Neural cell (in vitro differentiated cells): ENCODE results near the gene GRIK3. TPM values are rescaled to one million over a fixed set of nuclear protein-coding genes. Genes with fewer than 3 reads are reported as not detected.

Experiments used
- H2AFZ ChIP-seq: fragments of 200-600, 300-800 bp; sonication (generic), shearing (Covaris generic); 2 replicates; pipeline ENCODE4 v1.6.0; 2014; ENCODE audit warnings: low read depth, mild to moderate bottlenecking, antibody characterized with exemption, low read length, moderate library complexity
- H3F3A ChIP-seq: fragments of 200-600 bp; shearing (Covaris generic); 2 replicates; pipeline ENCODE4 v1.6.1; 2016; ENCODE audit warnings: mild to moderate bottlenecking, moderate library complexity, mixed read lengths, antibody characterized with exemption, low read length; ENCODE audit not compliant: insufficient read depth, poor library complexity, severe bottlenecking
- H3K27ac ChIP-seq: fragments of 200-600, 300-800 bp; sonication (generic), shearing (Covaris generic); 2 replicates; pipeline ENCODE4 v1.5.1; 2014; ENCODE audit warnings: mild to moderate bottlenecking, low read length, moderate library complexity
- H3K27me3 ChIP-seq: fragments of 300-800, 200-600 bp; sonication (generic), shearing (Covaris generic); 2 replicates; pipeline ENCODE4 v1.6.0; 2014; ENCODE audit warnings: mild to moderate bottlenecking, low read depth, low read length, moderate library complexity; ENCODE audit not compliant: insufficient read depth
- H3K36me3 ChIP-seq: fragments of 300-800, 200-600 bp; sonication (generic), shearing (Covaris generic); 2 replicates; pipeline ENCODE4 v1.5.1; 2014; ENCODE audit warnings: mild to moderate bottlenecking, antibody characterized with exemption, low read length, moderate library complexity; ENCODE audit not compliant: insufficient read depth
- H3K4me2 ChIP-seq: fragments of 300-800, 200-600 bp; sonication (generic), shearing (Covaris generic); 2 replicates; pipeline ENCODE4 v1.6.0; 2014; ENCODE audit warnings: mild to moderate bottlenecking, low read length
- H3K4me3 ChIP-seq: fragments of 300-800, 200-600 bp; sonication (generic), shearing (Covaris generic); 2 replicates; pipeline ENCODE4 v1.5.1; 2014; ENCODE audit warnings: mild to moderate bottlenecking, low read length, moderate library complexity
- H3K79me2 ChIP-seq: fragments of 200-600 bp; shearing (Covaris generic); replicated peaks from 2 replicates; pipeline ENCODE4 v1.6.0; 2014; ENCODE audit warnings: mild to moderate bottlenecking, low read length, moderate library complexity; ENCODE audit not compliant: insufficient read depth
- H3K9ac ChIP-seq: fragments of 300-800, 200-600 bp; sonication (generic), shearing (Covaris generic); 2 replicates; pipeline ENCODE4 v1.6.1; 2016; ENCODE audit warnings: mild to moderate bottlenecking, low read length, mixed read lengths
- H3K9me2 ChIP-seq: fragments of 200-600 bp; shearing (Covaris generic); 2 replicates; pipeline ENCODE4 v1.6.1; 2016; ENCODE audit warnings: mild to moderate bottlenecking, low read length, mixed read lengths; ENCODE audit not compliant: insufficient read depth
- H3K9me3 ChIP-seq: fragments of 200-600, 300-800 bp; sonication (generic), shearing (Covaris generic); 2 replicates; pipeline ENCODE4 v1.6.1; 2016; ENCODE audit warnings: mild to moderate bottlenecking, mixed run types, low read length, moderate library complexity, mixed read lengths
- H4K20me1 ChIP-seq: fragments of 200-600 bp; shearing (Covaris generic); 2 replicates; pipeline ENCODE4 v1.6.1; 2016; ENCODE audit warnings: mild to moderate bottlenecking, mixed run types; ENCODE audit not compliant: insufficient read depth
- EP300 ChIP-seq: fragments of 450-650 bp; conservative IDR thresholded peaks from 2 replicates; pipeline ENCODE4 v1.6.1; 2014; ENCODE audit warnings: antibody characterized with exemption, mild to moderate bottlenecking, moderate library complexity; ENCODE audit not compliant: poor library complexity, severe bottlenecking
- EZH2 ChIP-seq: fragments of 200-600, 300-800 bp; shearing (Covaris generic), sonication (generic); IDR thresholded peaks from 2 replicates; pipeline ENCODE4 v1.6.1; 2014; ENCODE audit warnings: antibody characterized with exemption, low read length, borderline replicate concordance, mild to moderate bottlenecking; ENCODE audit not compliant: insufficient read depth, poor library complexity, severe bottlenecking
- MXI1 ChIP-seq: fragments of 450-650 bp; conservative IDR thresholded peaks from 2 replicates; pipeline ENCODE4 v1.6.1; 2014; ENCODE audit warnings: antibody characterized with exemption, mild to moderate bottlenecking; ENCODE audit not compliant: poor library complexity, severe bottlenecking
- POLR2AphosphoS5 ChIP-seq: IDR thresholded peaks from 2 replicates; pipeline ENCODE4 v1.6.1; 2012
- RAD21 ChIP-seq: fragments of 450-650 bp; conservative IDR thresholded peaks from 2 replicates; pipeline ENCODE4 v1.6.1; 2014; ENCODE audit warnings: antibody characterized with exemption, mild to moderate bottlenecking, moderate library complexity
- REST ChIP-seq: IDR thresholded peaks from 2 replicates; pipeline ENCODE4 v1.6.1; 2012; ENCODE audit warnings: borderline replicate concordance
- SMC3 ChIP-seq: fragments of 450-650 bp; conservative IDR thresholded peaks from 2 replicates; pipeline ENCODE4 v1.6.1; 2014; ENCODE audit warnings: antibody characterized with exemption, mild to moderate bottlenecking, moderate library complexity; ENCODE audit not compliant: poor library complexity
- TAF1 ChIP-seq: IDR thresholded peaks from 2 replicates; pipeline ENCODE4 v1.6.1; 2012; ENCODE audit warnings: low read depth
- polyA plus RNA-seq: library from polyadenylated mRNA; depleted of rRNA; stranded (reverse); fragments of >200 nt; gene quantifications from 2 replicates; pipeline ENCODE4 v1.2.3, GENCODE V29; 2014
- TF ChIP-seq, protein P1 (sequence below): fragments of 450-650 bp; IDR thresholded peaks from 2 replicates; pipeline ENCODE4 v1.5.1; 2014; ENCODE audit warnings: antibody characterized with exemption, mild to moderate bottlenecking, moderate library complexity; ENCODE audit not compliant: poor library complexity, severe bottlenecking

The GRIK3 gene
- polyA plus RNA-seq, 1 donor from 2014 or later = 5.0 TPM

- no peak overlapping the region for H3K4me2 ChIP-seq
- H3K9me3 ChIP-seq = no peaks in the 10 kb centered on the region
- no peak overlapping the region for H3K27ac ChIP-seq
- H3K36me3 ChIP-seq = no peaks in the 10 kb centered on the region
- no peak for TF ChIP-seq EZH2
- peak; percentile 86 for TF ChIP-seq RAD21
- no peak for TF ChIP-seq REST
- TF ChIP-seq MXI1 = peak; percentile 4
- no peak for TF ChIP-seq EP300
- TF ChIP-seq, protein P1, sequence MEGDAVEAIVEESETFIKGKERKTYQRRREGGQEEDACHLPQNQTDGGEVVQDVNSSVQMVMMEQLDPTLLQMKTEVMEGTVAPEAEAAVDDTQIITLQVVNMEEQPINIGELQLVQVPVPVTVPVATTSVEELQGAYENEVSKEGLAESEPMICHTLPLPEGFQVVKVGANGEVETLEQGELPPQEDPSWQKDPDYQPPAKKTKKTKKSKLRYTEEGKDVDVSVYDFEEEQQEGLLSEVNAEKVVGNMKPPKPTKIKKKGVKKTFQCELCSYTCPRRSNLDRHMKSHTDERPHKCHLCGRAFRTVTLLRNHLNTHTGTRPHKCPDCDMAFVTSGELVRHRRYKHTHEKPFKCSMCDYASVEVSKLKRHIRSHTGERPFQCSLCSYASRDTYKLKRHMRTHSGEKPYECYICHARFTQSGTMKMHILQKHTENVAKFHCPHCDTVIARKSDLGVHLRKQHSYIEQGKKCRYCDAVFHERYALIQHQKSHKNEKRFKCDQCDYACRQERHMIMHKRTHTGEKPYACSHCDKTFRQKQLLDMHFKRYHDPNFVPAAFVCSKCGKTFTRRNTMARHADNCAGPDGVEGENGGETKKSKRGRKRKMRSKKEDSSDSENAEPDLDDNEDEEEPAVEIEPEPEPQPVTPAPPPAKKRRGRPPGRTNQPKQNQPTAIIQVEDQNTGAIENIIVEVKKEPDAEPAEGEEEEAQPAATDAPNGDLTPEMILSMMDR = peak; percentile 75
- TF ChIP-seq SMC3 = peak; percentile 88
- no peak for TF ChIP-seq POLR2AphosphoS5
- no peak for TF ChIP-seq TAF1
- no peaks in the 10 kb centered on the region for H4K20me1 ChIP-seq
- H3K27me3 ChIP-seq = peaks cover 29% of the 10 kb centered on the region
- H2AFZ ChIP-seq = no peak overlapping the region
- no peak overlapping the region for H3K4me3 ChIP-seq
- H3F3A ChIP-seq = peaks cover 3% of the 10 kb centered on the region
- no peaks in the 10 kb centered on the region for H3K79me2 ChIP-seq
- no peaks in the 10 kb centered on the region for H3K9me2 ChIP-seq
- no peak overlapping the region for H3K9ac ChIP-seq
Measured at GRCh38 chr1:37038227-37039093, 4.1 kb upstream of the GRIK3 start.

- Histone ChIP-seq H3K9me2 (no peaks in the 10 kb centered on the region), H3F3A (peaks cover 3% of the 10 kb centered on the region), H3K9me3 (no peaks in the 10 kb centered on the region), H3K27me3 (peaks cover 36% of the 10 kb centered on the region), H3K9ac (no peak overlapping the region), H3K4me3 (no peak overlapping the region), H3K4me2 (no peak overlapping the region), H2AFZ (no peak overlapping the region), H3K79me2 (no peaks in the 10 kb centered on the region), H4K20me1 (no peaks in the 10 kb centered on the region), H3K36me3 (no peaks in the 10 kb centered on the region), H3K27ac (no peak overlapping the region)
- TF ChIP-seq EP300 = no peak
- TF ChIP-seq, protein P1 = no peak
- no peak for TF ChIP-seq TAF1
- no peak for TF ChIP-seq RAD21
- TF ChIP-seq POLR2AphosphoS5 = no peak
- no peak for TF ChIP-seq SMC3
- no peak for TF ChIP-seq MXI1
- no peak for TF ChIP-seq EZH2
- TF ChIP-seq REST = no peak
Measured at GRCh38 chr1:37037690-37038089, 3.4 kb upstream of the GRIK3 start.
